Measurements from ENCODE around the gene HP.
"Not testable (repeated sequence)": the region's sequence is repeated elsewhere in the genome, so short reads cannot be mapped to it uniquely, and the experiment has no call there.

Gene HP

GRCh38 chr16:72072514-72073342 is 18.4 kb downstream of the HP start:
- TF ChIP-seq CTCF (IDR thresholded peaks at IDR 0.05; ENCODE audit: control insufficient read depth, extremely low read depth, insufficient read depth) = no peak
- H3K4me3 ChIP-seq (ENCODE audit: low read depth, low read length) = no peak overlapping the region
- DNase-seq (ENCODE audit: low read depth) = no peak

- H3K4me3 ChIP-seq (ENCODE audit: low read depth, low read length) = no peak overlapping the region
- DNase-seq (ENCODE audit: low read depth) = no peak
- TF ChIP-seq CTCF (IDR thresholded peaks at IDR 0.05; ENCODE audit: control insufficient read depth, extremely low read depth, insufficient read depth) = no peak
Measured at GRCh38 chr16:72073560-72074230, 19.4 kb downstream of the HP start.

GRCh38 chr16:72075067-72075466 is 20.8 kb downstream of the HP start:
- DNase-seq (ENCODE audit: low read depth); H3K4me3 ChIP-seq (ENCODE audit: low read depth, low read length): not testable (repeated sequence)

- DNase-seq (ENCODE audit: low read depth); H3K4me3 ChIP-seq (ENCODE audit: low read depth, low read length): not testable (repeated sequence)
Measured at GRCh38 chr16:72076991-72077706, 22.8 kb downstream of the HP start.

GRCh38 chr16:72083778-72084404 is 29.6 kb downstream of the HP start:
- H3K4me3 ChIP-seq (ENCODE audit: low read depth, low read length) = no peak overlapping the region
- DNase-seq (ENCODE audit: low read depth) = no peak
- TF ChIP-seq CTCF (IDR thresholded peaks at IDR 0.05; ENCODE audit: control insufficient read depth, extremely low read depth, insufficient read depth) = no peak

GRCh38 chr16:72084445-72084844 is 30.1 kb downstream of the HP start:
- no peak for TF ChIP-seq CTCF (IDR thresholded peaks at IDR 0.05; ENCODE audit: control insufficient read depth, extremely low read depth, insufficient read depth)
- no peak for DNase-seq (ENCODE audit: low read depth)
- no peak overlapping the region for H3K4me3 ChIP-seq (ENCODE audit: low read depth, low read length)

GRCh38 chr16:72085002-72085401 is 30.7 kb downstream of the HP start:
- DNase-seq (ENCODE audit: low read depth) = no peak
- no peak for TF ChIP-seq CTCF (IDR thresholded peaks at IDR 0.05; ENCODE audit: control insufficient read depth, extremely low read depth, insufficient read depth)
- H3K4me3 ChIP-seq (ENCODE audit: low read depth, low read length) = no peak overlapping the region

All from LNCaP clone FGC (cell line).